ENCODE measurements around the gene NCAM2. TPM values are rescaled to one million over a fixed set of nuclear protein-coding genes. Genes with fewer than 3 reads are reported as not detected.

NCAM2 gene
- total and polyA plus RNA-seq, 2 of the 8 experiments (the other 6 are each of a cell fraction or from before 2014, with no cell fraction given), result 0.14 to 1.1 TPM

GRCh38 chr21:21111309-21111920 lies 113.2 kb downstream of the NCAM2 start (continued):
- no peak for TF ChIP-seq CHD7 (IDR thresholded peaks at IDR 0.05; ENCODE audit: insufficient replicate concordance, low read length)
- no peak for TF ChIP-seq GABPA (IDR thresholded peaks at IDR 0.05; ENCODE audit: borderline replicate concordance, insufficient read depth, low read length)
- no peak for TF ChIP-seq FOSL1 (IDR thresholded peaks at IDR 0.05; ENCODE audit: insufficient read depth, low read depth, low read length)
- no peak for TF ChIP-seq EP300 (IDR thresholded peaks at IDR 0.05; ENCODE audit: borderline replicate concordance in 1 of 2, low read depth in 2 of 2, low read length in 2 of 2)
- no peak for TF ChIP-seq SP2 (IDR thresholded peaks at IDR 0.05; ENCODE audit: low read length)
